ENCODE data around the gene NPC1L1.

Gene NPC1L1

GRCh38 chr7:44559485-44559884 lies 18.4 kb upstream of the NPC1L1 start:
- Histone ChIP-seq H3K4me1 (ENCODE audit: control insufficient read depth, insufficient read depth, low read length) (no peaks in the 10 kb centered on the region; the same call in 1 of the 2 replicates), H3K9me3 (ENCODE audit: control insufficient read depth, insufficient read depth, low read depth, low read length) (no peaks in the 10 kb centered on the region), H3K36me3 (ENCODE audit: control insufficient read depth in 2 of 2, insufficient read depth in 1 of 2, low read length in 2 of 2) (peaks cover 0 to 13% of the 10 kb centered on the region in 2 experiments; a peak in 1 of 3 replicates), H3K27ac (ENCODE audit: extremely low read depth, low read depth, low read length) (no peak overlapping the region), H3K4me3 (ENCODE audit: low read depth, low read length) (no peak overlapping the region)
- no peak for TF ChIP-seq ZNF776 (tag by site-specific recombination; IDR thresholded peaks at IDR 0.05; ENCODE audit: borderline replicate concordance)
- TF ChIP-seq ZNF639 (tag by site-specific recombination; IDR thresholded peaks at IDR 0.05), result no peak
- no peak for TF ChIP-seq ZSCAN5A (tag by site-specific recombination; IDR thresholded peaks at IDR 0.05)
- no peak for TF ChIP-seq ZNF791 (tag by site-specific recombination; IDR thresholded peaks at IDR 0.05)
- no peak for TF ChIP-seq YY2 (tag by site-specific recombination; IDR thresholded peaks at IDR 0.05)
- no peak for TF ChIP-seq ZNF112 (tag by site-specific recombination; IDR thresholded peaks at IDR 0.05)
- no peak for TF ChIP-seq ZNF341 (tag by site-specific recombination; IDR thresholded peaks at IDR 0.05; ENCODE audit: low read depth)
- no peak for TF ChIP-seq SCRT2 (tag by site-specific recombination; IDR thresholded peaks at IDR 0.05)
- no peak for TF ChIP-seq KLF1 (tag by site-specific recombination; IDR thresholded peaks at IDR 0.05)
- TF ChIP-seq ZNF280D (tag by site-specific recombination; IDR thresholded peaks at IDR 0.05), result no peak
- TF ChIP-seq ZNF837 (tag by site-specific recombination; IDR thresholded peaks at IDR 0.05), result no peak
- no peak for TF ChIP-seq AEBP2 (tag by site-specific recombination; IDR thresholded peaks at IDR 0.05; ENCODE audit: borderline replicate concordance)
- no peak for TF ChIP-seq PRDM2 (tag by site-specific recombination; IDR thresholded peaks at IDR 0.05; ENCODE audit: borderline replicate concordance)
- TF ChIP-seq HOXC10 (CRISPR knock-in tag; IDR thresholded peaks at IDR 0.05), result no peak
- TF ChIP-seq SP7 (tag by site-specific recombination; IDR thresholded peaks at IDR 0.05), result no peak
- no peak for TF ChIP-seq PBX3 (CRISPR knock-in tag; IDR thresholded peaks at IDR 0.05)
- TF ChIP-seq ZFP37 (tag by site-specific recombination; IDR thresholded peaks at IDR 0.05), result no peak
- TF ChIP-seq ZNF202 (tag by site-specific recombination; IDR thresholded peaks at IDR 0.05; ENCODE audit: borderline replicate concordance), result no peak
- no peak for TF ChIP-seq ZNF169 (tag by site-specific recombination; IDR thresholded peaks at IDR 0.05)
- ChIA-PET CTCF (no interaction called here), POLR2A (interaction anchor here (0.6 kb wide), 1 partner anchor 921 kb away, joined by 5 read pairs; no protein-coding TSS in a partner anchor)

All from HEK293 (cell line).